Muscle of back (tissue), 10 donors: ENCODE data around the gene EMC10. TPM values are rescaled to one million over a fixed set of nuclear protein-coding genes. Genes with fewer than 3 reads are reported as not detected.

Experiments used
- polyA plus RNA-seq, 10 donors: library from polyadenylated mRNA; unstranded; fragments of 120-200 nt; gene quantifications; one replicate each; pipeline ENCODE4 v1.2.1, GENCODE V29; 2013; ENCODE audit not compliant: insufficient read length in 10 of 10

EMC10 gene
- polyA plus RNA-seq, 10 donors = 64.7 to 133 (median 91.9) TPM

Other genes with a start within 250 kb of the EMC10 start
- 1 to 10 TPM in 9 of 10 donors, under 1 TPM in 1; 0.98 to 1.7 (median 1.2) TPM for gene KCNC3, start 147.1 kb upstream of the EMC10 start, polyA plus RNA-seq
- 1 to 10 TPM in 3 of 10 donors, under 1 TPM in 7; 0.27 to 1.9 (median 0.60) TPM for gene NAPSA, start 110.9 kb upstream of the EMC10 start, polyA plus RNA-seq
- 10 to 100 TPM; 14.8 to 24.6 (median 18.7) TPM for gene NR1H2, start 100.0 kb upstream of the EMC10 start, polyA plus RNA-seq
- 10 to 100 TPM; 13.8 to 25.0 (median 17.2) TPM for gene POLD1, start 92.2 kb upstream of the EMC10 start, polyA plus RNA-seq
- 1 to 10 TPM in 1 of 10 donors, under 1 TPM in 9; 0.18 to 1.4 (median 0.60) TPM for gene SPIB, start 57.6 kb upstream of the EMC10 start, polyA plus RNA-seq
- gene MYBPC2, start 43.6 kb upstream of the EMC10 start, polyA plus RNA-seq = 100 to 1,000 TPM in 1 of 10 donors, 10 to 100 TPM in 9; 25.1 to 132 (median 42.4) TPM
- 1 to 10 TPM; 3.4 to 6.1 (median 4.3) TPM for gene GARIN5A, start 341 bp downstream of the EMC10 start, polyA plus RNA-seq
- 10 to 100 TPM; 14.5 to 30.5 (median 19.1) TPM for gene JOSD2, start 34.7 kb downstream of the EMC10 start, polyA plus RNA-seq
- 1 to 10 TPM in 1 of 10 donors, under 1 TPM in 8, not detected in 1; 0.32 to 2.0 (median 0.52) TPM for gene ASPDH, start 37.4 kb downstream of the EMC10 start, polyA plus RNA-seq
- gene LRRC4B, start 91.9 kb downstream of the EMC10 start, polyA plus RNA-seq = 10 to 100 TPM in 4 of 10 donors, 1 to 10 TPM in 6; 5.8 to 12.1 (median 9.0) TPM
- gene SYT3, start 163.4 kb downstream of the EMC10 start, polyA plus RNA-seq = under 1 TPM in 4 of 10 donors, not detected in 6; 0.08 to 0.24 (median 0.11) TPM
- gene C19orf81, start 172.9 kb downstream of the EMC10 start, polyA plus RNA-seq = 1 to 10 TPM in 7 of 10 donors, under 1 TPM in 3; 0.65 to 3.1 (median 1.3) TPM
- 10 to 100 TPM; 13.4 to 36.5 (median 27.3) TPM for gene SHANK1, start 243.3 kb downstream of the EMC10 start, polyA plus RNA-seq
- gene CLEC11A, start 246.9 kb downstream of the EMC10 start, polyA plus RNA-seq = 10 to 100 TPM; 17.4 to 47.6 (median 27.5) TPM